BLaER1 treated with 17β-estradiol and CSF1 and Interleukin-3, amounts not matched to agents 10 nM and 100 nM (cell line): ENCODE data around the gene KIF23.
"Not testable (repeated sequence)": the region's sequence is repeated elsewhere in the genome, so short reads cannot be mapped to it uniquely, and the experiment has no call there.

Experiments used
- H3K27ac ChIP-seq, 11 experiments: shearing (Covaris generic); formaldehyde crosslinking; 2 replicates each; pipeline ENCODE4 v1.8.1; 2022
- H3K27me3 ChIP-seq, 11 experiments: shearing (Covaris generic); formaldehyde crosslinking; 2 replicates each; pipeline ENCODE4 v1.8.1; 2022
- H3K36me3 ChIP-seq, 11 experiments: shearing (Covaris generic); formaldehyde crosslinking; 2 replicates each; pipeline ENCODE4 v1.8.1; 2022
- H3K4me1 ChIP-seq, 10 experiments: shearing (Covaris generic); formaldehyde crosslinking; 2 replicates each; pipeline ENCODE4 v1.8.1; 2022
- H3K4me2 ChIP-seq, 11 experiments: shearing (Covaris generic); formaldehyde crosslinking; 2 replicates each; pipeline ENCODE4 v1.8.1; 2022
- H3K4me3 ChIP-seq, 10 experiments: shearing (Covaris generic); formaldehyde crosslinking; 2 replicates each; pipeline ENCODE4 v1.8.1; 2022
- H3K9ac ChIP-seq, 11 experiments: shearing (Covaris generic); formaldehyde crosslinking; 2 replicates each; pipeline ENCODE4 v1.8.1; 2022
- H3K9me3 ChIP-seq, 11 experiments: shearing (Covaris generic); formaldehyde crosslinking; replicated peaks in 1 of 11; 2 replicates each; pipeline ENCODE4 v1.8.1; 2022
- H4K20me1 ChIP-seq, 11 experiments: shearing (Covaris generic); formaldehyde crosslinking; 2 replicates each; pipeline ENCODE4 v1.8.1; 2022
- Cebpa-rat ChIP-seq, 11 experiments: shearing (Covaris generic); IDR thresholded peaks; 2 replicates each; pipeline ENCODE4 v1.8.1; 2022

KIF23 gene

DNA sequence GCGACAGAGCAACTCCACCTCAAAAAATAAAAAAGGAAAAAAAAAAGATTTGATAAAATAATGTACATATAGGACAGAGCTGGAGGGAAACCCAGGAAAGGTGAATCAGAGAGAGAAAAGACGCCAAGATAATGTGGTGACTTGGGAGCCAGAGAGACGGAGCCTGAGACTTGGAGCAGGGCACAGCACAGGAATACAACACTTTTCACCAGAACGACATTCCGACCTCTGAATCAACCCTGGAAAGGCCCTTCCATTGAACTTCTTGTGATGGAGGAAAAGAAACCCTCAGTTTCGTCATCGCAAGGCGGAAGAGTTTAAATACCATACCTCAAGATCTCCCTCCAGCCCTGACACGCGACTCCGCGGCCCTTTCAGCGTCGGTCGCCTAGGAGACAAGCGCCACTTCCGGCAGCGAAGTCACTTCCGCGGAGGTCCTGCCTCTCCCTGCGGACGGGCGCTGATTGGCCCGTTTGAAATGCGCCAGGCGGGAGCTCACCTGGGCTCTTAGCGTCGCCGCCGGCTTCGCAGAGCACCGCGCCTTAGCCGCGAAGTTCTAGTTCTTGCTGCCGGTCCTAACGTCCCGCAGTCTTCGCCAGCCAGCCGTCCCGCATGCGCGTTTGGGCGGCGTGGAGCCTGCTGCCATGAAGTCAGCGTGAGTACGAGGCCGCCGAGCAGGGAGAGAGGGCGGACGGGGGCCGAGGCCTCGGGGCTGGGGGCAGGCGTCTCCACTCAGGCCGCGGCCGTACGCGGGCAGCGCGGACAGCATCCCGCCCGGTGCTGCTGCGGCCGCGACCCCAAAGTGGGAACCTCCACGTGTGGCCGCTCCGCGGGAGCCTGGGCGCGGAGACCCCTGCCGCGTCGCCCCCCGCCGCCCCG lies at the start of gene KIF23:
Gene KIF23 (plus strand): TSS at position 528 of the 879 bp plus-strand sequence. CDS start 117 bp downstream, at position 645.
- no peaks in the 10 kb centered on the region for H3K27me3 ChIP-seq
- no peaks in the 10 kb centered on the region for H3K9me3 ChIP-seq
- H3K4me1 ChIP-seq, result peaks cover 12 to 22% (median 17%) of the 10 kb centered on the region in 10 experiments; a peak in 18 of 20 replicates
- no peak for TF ChIP-seq Cebpa-rat (IDR thresholded peaks at IDR 0.05)
- H4K20me1 ChIP-seq, result peaks cover 0 to 7% (median 0%) of the 10 kb centered on the region in 11 experiments; a peak in 2 of 22 replicates
- H3K36me3 ChIP-seq, result peaks cover 0 to 30% (median 20%) of the 10 kb centered on the region in 11 experiments; a peak in 16 of 22 replicates
- H3K4me2 ChIP-seq, result peak within 1 kb of the TSS; percentile 69 to 91 (median 79)
- H3K4me3 ChIP-seq, result peak within 1 kb of the TSS; percentile 80 to 97 (median 94)
- peak within 1 kb of the TSS in 10 of 11 experiments; percentile 39 to 90 (median 82); a peak in 19 of 22 replicates for H3K27ac ChIP-seq
- peak within 1 kb of the TSS; percentile 76 to 90 (median 88) for H3K9ac ChIP-seq

DNA sequence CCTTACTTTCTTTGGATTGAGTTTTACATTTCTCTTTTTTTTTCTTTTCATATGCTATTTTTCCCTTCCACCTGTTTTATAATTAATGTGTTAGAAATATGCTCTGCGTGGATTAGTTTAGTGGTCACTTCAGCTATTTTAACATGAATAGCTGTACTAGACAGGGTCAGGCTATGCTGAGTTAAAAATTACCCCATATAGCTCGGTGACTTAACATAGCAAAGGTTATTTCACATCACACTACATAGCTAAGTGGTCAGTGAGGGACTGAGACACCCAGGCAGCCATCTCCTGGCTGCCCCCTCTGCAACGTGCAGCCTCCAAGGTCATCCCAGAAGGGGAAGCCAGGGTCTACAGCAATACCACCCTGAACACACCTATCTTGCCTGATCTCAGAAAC lies 46.9 kb upstream of the KIF23 start:
- Histone ChIP-seq H3K9me3 (no peaks in the 10 kb centered on the region), H3K4me2 (no peak overlapping the region), H3K9ac (no peak overlapping the region), H3K36me3 (no peaks in the 10 kb centered on the region), H3K4me1 (no peaks in the 10 kb centered on the region), H3K27me3 (no peaks in the 10 kb centered on the region), H3K4me3 (no peak overlapping the region), H3K27ac (no peak overlapping the region), H4K20me1 (no peaks in the 10 kb centered on the region)
- TF ChIP-seq Cebpa-rat (IDR thresholded peaks at IDR 0.05), result no peak

DNA sequence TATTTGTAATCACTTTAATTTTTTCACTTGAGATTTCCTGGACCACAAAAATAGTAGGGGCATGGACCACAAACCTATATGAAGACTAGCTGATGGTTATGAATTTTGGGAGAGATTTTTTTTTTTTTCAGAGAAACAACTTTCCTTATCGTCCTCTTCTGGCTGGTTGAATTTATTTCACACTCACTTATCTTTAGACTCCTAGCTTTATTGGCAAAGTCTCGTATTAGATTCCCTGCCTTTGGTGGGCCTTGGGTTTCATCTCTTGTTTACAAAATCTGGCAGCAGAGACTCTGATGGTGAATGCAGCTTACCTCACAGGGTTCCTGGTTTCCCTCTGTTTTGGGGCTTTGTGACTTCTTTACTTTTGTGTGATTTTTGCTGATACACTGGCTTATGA lies 44.5 kb upstream of the KIF23 start:
- no peaks in the 10 kb centered on the region for H3K36me3 ChIP-seq
- H3K4me3 ChIP-seq, result no peak overlapping the region
- no peak overlapping the region for H3K27ac ChIP-seq
- no peak overlapping the region for H3K9ac ChIP-seq
- no peaks in the 10 kb centered on the region for H3K4me1 ChIP-seq
- H3K4me2 ChIP-seq, result no peak overlapping the region
- H4K20me1 ChIP-seq, result no peaks in the 10 kb centered on the region
- no peaks in the 10 kb centered on the region for H3K27me3 ChIP-seq
- H3K9me3 ChIP-seq, result no peaks in the 10 kb centered on the region
- TF ChIP-seq Cebpa-rat (IDR thresholded peaks at IDR 0.05), result no peak

DNA sequence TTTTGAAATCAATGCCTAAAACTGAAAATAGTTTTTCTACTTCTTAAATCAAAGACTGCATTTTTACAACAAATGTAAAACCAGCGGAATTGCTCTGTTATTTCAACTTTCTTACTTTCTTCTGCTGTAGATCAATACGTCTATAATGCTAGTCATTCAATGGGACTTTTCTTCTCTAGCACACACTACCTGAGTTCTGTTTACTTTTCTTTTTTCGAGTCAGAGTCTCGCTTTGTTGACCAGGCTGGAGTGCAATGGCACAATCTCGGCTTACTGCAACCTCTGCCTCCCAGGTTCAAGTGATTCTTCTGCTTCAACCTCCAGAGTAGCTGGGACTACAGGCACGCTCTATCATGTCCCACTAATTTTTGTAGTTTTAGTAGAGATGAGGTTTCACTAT lies 40.7 kb upstream of the KIF23 start:
- H3K36me3 ChIP-seq, result no peaks in the 10 kb centered on the region
- no peaks in the 10 kb centered on the region for H3K4me1 ChIP-seq
- no peak overlapping the region for H3K9ac ChIP-seq
- no peaks in the 10 kb centered on the region for H4K20me1 ChIP-seq
- H3K4me2 ChIP-seq, result no peak overlapping the region
- no peaks in the 10 kb centered on the region for H3K9me3 ChIP-seq
- H3K4me3 ChIP-seq, result no peak overlapping the region
- H3K27ac ChIP-seq, result no peak overlapping the region
- TF ChIP-seq Cebpa-rat (IDR thresholded peaks at IDR 0.05), result no peak
- H3K27me3 ChIP-seq, result no peaks in the 10 kb centered on the region

DNA sequence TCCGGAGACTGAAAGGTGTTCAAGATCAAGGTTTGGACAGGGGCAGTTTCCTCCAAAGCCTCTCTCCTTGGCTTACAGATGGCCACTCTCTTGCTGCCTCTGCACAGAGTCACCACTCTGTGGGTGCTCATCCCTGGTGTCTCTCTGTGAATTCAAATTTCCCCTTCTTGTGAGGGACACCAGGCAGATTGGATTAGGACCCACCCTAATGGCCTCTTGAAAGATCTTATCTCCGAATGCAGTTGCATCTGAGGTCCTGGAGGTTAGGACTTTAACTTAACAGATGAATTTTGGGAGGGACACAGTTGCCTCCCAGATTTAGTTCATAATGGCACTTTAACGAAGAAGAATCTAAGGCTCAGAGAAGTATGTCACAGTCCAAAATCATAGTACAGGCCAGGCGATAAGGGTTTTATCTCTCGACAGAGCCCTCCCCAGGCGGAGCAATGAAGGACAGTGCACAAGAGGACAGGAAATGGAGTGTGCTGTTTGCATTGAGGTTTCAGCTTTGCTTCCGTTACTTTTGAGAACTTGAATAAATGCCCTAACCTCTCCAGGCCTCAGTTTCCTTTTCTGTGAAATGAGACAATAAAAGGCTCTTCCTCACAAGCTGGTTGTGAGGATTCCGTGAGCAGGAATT lies 38.9 kb upstream of the KIF23 start:
- Histone ChIP-seq H3K4me1 (no peaks in the 10 kb centered on the region), H3K36me3 (no peaks in the 10 kb centered on the region), H3K4me2 (no peak overlapping the region), H3K27me3 (no peaks in the 10 kb centered on the region), H3K9ac (no peak overlapping the region), H3K9me3 (no peaks in the 10 kb centered on the region), H3K27ac (no peak overlapping the region), H4K20me1 (no peaks in the 10 kb centered on the region), H3K4me3 (no peak overlapping the region)
- TF ChIP-seq Cebpa-rat (IDR thresholded peaks at IDR 0.05), result no peak

DNA sequence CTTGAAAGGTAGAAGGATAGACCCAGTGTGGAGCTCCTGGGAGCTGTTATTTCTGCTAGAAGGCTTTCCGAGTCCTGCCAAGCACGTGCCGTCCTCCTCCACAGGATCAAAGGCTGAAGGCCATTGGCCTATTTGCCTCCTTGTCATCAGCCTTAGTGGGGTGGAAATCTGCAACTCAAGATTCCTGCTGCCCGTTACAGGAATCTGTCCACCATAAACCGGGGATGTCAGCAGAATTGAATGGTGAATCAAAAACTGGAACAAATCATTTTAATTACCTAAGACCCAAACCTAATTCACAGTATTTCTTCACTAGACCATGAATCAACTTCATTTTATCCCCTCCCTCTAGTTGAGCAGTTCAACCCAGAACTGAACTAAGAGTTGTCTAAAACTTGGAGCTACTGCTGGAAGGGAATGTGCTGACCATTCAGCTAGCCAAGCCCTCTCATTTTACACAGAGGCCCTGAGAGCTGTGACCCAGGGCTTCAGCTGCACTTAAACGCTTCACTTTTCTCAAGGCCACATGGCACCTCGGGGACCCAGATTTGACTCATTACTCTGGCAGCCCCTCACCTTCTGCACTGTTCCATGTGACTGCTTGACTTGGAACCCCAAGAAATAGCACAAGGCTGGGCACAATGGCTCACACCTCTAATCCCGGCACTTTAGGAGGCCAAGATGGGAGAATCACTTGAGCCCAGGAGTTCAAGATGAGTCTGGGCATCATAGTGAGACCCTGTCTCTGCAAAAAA lies 36.8 kb upstream of the KIF23 start:
- TF ChIP-seq Cebpa-rat (IDR thresholded peaks at IDR 0.05), result no peak
- Histone ChIP-seq H3K27ac (no peak overlapping the region), H3K9ac (no peak overlapping the region), H3K36me3 (no peaks in the 10 kb centered on the region), H3K4me3 (no peak overlapping the region), H4K20me1 (no peaks in the 10 kb centered on the region), H3K4me1 (no peaks in the 10 kb centered on the region), H3K4me2 (no peak overlapping the region), H3K27me3 (no peaks in the 10 kb centered on the region), H3K9me3 (no peaks in the 10 kb centered on the region)

DNA sequence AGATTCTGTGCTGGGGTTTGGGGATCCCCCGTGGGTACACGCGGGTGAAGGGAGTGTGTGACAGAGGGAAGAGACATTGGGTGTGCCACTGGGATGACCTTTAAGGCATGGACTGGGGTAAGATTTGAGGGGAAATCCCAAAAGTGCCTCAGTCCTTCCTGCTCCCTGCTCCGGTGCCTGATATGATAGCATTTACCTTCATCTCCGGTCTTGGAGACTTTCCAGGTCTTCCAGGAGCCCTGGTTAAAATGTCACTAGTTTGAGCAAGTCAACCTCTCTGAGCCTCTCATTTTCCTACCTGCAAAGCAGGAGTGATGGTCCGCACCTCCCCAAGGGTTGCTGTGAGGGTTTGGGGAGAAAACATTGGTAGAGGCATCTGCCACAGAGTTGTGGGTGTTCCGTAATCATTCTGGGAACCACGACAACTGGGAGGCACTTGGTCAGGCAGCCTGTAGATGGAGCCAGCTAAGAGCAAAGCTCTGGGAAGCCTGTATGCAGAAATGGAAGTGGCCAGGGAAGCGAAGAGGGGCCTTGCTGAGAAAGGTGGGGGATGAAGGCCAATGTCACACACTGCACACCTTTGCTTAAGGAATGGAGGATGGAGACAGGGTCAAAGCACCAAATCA lies 33.9 kb upstream of the KIF23 start:
- Histone ChIP-seq H3K27ac (no peak overlapping the region), H3K9ac (no peak overlapping the region), H4K20me1 (no peaks in the 10 kb centered on the region), H3K9me3 (no peaks in the 10 kb centered on the region), H3K4me3 (no peak overlapping the region), H3K4me2 (no peak overlapping the region), H3K36me3 (no peaks in the 10 kb centered on the region), H3K27me3 (no peaks in the 10 kb centered on the region), H3K4me1 (no peaks in the 10 kb centered on the region)
- no peak for TF ChIP-seq Cebpa-rat (IDR thresholded peaks at IDR 0.05)

DNA sequence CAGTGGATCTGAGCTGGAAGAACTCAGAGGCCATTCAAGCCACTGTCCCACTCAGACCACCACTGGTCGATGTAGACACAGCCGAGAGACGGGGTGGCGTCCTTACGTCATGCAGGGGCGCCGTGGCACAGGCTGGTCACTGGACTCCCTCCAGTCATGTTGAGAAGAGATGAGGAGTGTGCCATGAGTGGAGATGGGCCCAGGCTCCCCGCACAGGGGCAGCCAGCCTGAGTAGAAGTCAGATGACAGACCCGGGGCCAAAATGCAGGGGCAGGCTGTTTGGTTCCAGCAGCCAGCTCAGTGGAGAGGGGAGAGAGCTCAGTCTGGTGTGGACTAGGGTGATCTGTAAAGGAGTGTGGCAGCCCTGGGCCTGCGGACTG lies 33.4 kb upstream of the KIF23 start:
- Histone ChIP-seq H3K36me3 (no peaks in the 10 kb centered on the region), H3K27me3 (no peaks in the 10 kb centered on the region), H3K4me3 (no peak overlapping the region), H3K9me3 (no peaks in the 10 kb centered on the region), H3K9ac (no peak overlapping the region), H4K20me1 (no peaks in the 10 kb centered on the region), H3K27ac (no peak overlapping the region), H3K4me2 (no peak overlapping the region), H3K4me1 (no peaks in the 10 kb centered on the region)
- no peak for TF ChIP-seq Cebpa-rat (IDR thresholded peaks at IDR 0.05)

DNA sequence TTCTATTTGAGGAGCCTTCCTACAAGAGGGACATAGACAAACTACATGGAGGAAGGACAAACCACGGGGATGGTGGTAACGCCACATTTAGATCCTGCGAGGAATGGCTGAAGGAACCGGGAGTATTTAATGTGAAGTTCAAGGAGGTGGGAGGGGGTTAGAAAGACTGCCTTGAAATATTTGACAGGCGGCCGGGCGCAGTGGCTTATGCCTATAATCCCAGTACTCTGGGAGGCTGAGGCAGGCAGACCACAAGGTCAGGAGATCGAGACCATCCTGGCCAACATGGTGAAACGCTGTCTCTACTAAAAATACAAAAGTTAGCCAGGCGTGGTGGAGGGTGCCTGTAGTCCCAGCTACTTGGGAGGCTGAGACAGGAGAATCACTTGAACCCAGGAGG lies 32.0 kb upstream of the KIF23 start:
- not testable (repeated sequence) for H3K9me3 ChIP-seq, H3K9ac ChIP-seq

DNA sequence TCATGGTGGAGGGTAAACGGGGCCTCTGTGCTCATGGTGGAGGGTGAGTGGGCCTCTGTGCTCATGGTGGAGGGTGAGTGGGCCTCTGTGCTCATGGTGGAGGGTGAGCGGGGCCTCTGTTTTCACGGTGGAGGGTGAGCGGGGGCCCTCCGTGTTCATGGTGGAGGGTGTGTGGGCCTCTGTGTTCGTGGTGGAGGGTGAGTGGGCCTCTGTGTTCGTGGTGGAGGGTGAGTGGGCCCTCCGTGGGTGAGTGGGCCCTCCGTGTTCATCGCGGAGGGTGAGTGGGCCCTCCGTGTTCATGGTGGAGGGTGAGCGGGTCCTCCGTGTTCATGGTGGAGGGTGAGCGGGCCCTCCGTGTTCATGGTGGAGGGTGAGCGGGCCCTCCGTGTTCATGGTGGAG lies 30.1 kb upstream of the KIF23 start:
- H3K36me3 ChIP-seq, H3K4me1 ChIP-seq, H3K4me3 ChIP-seq, H3K27me3 ChIP-seq, H3K27ac ChIP-seq, H4K20me1 ChIP-seq, H3K4me2 ChIP-seq, H3K9me3 ChIP-seq, H3K9ac ChIP-seq: not testable (repeated sequence)

More for the DNA sequence above, 32.0 kb upstream of the KIF23 start:
- H4K20me1 ChIP-seq, H3K36me3 ChIP-seq, H3K27ac ChIP-seq, H3K27me3 ChIP-seq, H3K4me1 ChIP-seq, H3K4me2 ChIP-seq, H3K4me3 ChIP-seq: not testable (repeated sequence)
